HepG2 (cell line): ENCODE measurements around the gene BICRA. TPM values are rescaled to one million over a fixed set of nuclear protein-coding genes. Genes with fewer than 3 reads are reported as not detected.

Experiments used
- ATRX ChIP-seq: sonication (generic); formaldehyde crosslinking; IDR thresholded peaks from 2 replicates; pipeline ENCODE4 v1.4.0; 2020; ENCODE audit warnings: missing genetic modification reagents, borderline replicate concordance
- CREB1 ChIP-seq, 2 experiments: fragments of 450-650 bp in 1 of 2; IDR thresholded peaks; 2 replicates each; pipeline ENCODE4 v1.6.1; 2016 to 2017; ENCODE audit warnings: control low read depth in 1 of 2, mild to moderate bottlenecking in 1 of 2, missing compliant biosample characterization in 1 of 2, missing genetic modification characterization in 1 of 2
- FOSL2 ChIP-seq: sonication (generic); formaldehyde crosslinking; IDR thresholded peaks from 2 replicates; pipeline ENCODE4 v1.4.0; 2020; ENCODE audit warnings: missing genetic modification reagents
- MYC ChIP-seq: sonication (generic); formaldehyde crosslinking; IDR thresholded peaks from 2 replicates; pipeline ENCODE4 v1.9.0; 2021; ENCODE audit warnings: missing genetic modification reagents, borderline replicate concordance
- SNAPC2 ChIP-seq: sonication (generic); formaldehyde crosslinking; IDR thresholded peaks from 2 replicates; pipeline ENCODE4 v1.8.1; 2022; ENCODE audit warnings: mild to moderate bottlenecking, missing genetic modification reagents
- SRSF9 ChIP-seq: fragments of 200-400 bp; formaldehyde crosslinking; IDR thresholded peaks from 2 replicates; pipeline ENCODE4 v1.6.1; 2018; ENCODE audit warnings: borderline replicate concordance, mild to moderate bottlenecking, low read depth, low read length; ENCODE audit not compliant: insufficient read depth, poor library complexity, severe bottlenecking
- TEAD3 ChIP-seq: optimal IDR thresholded peaks from 2 replicates; pipeline ENCODE3; 2016; ENCODE audit warnings: borderline replicate concordance
- ZBTB21 ChIP-seq: sonication (generic); formaldehyde crosslinking; IDR thresholded peaks from 2 replicates; pipeline ENCODE4 v1.4.0; 2020; ENCODE audit warnings: missing genetic modification reagents
- ZKSCAN5 ChIP-seq: sonication (generic); formaldehyde crosslinking; IDR thresholded peaks from 2 replicates; pipeline ENCODE4 v1.5.1; 2020; ENCODE audit warnings: mild to moderate bottlenecking, missing genetic modification reagents
- ZNF383 ChIP-seq: sonication (generic); formaldehyde crosslinking; IDR thresholded peaks from 2 replicates; pipeline ENCODE4 v1.4.0; 2020; ENCODE audit warnings: missing genetic modification reagents, mild to moderate bottlenecking, borderline replicate concordance
- polyA plus RNA-seq, 8 experiments: library from polyadenylated mRNA; depleted of rRNA in 3 of 8; stranded (reverse) in 7 of 8; unstranded in 1 of 8; fragments of >200 nt; fragmentation: Illumina TruSeq in 4 of 8; extraction: Trizol in 4 of 8; gene quantifications; 2 replicates each; pipeline versions ENCODE4 v1.2.1 to v1.2.3, GENCODE V29; 2011 to 2016; ENCODE audit warnings: low read depth in 4 of 8, missing spikeins in 1 of 8, mixed read lengths in 1 of 8; ENCODE audit not compliant: insufficient read depth in 1 of 8
- total RNA-seq, 5 experiments: library from RNA; depleted of rRNA; stranded (reverse); fragments of >200 nt; fragmentation: Illumina TruSeq; extraction: Trizol; gene quantifications; 2 replicates each; pipeline ENCODE4 v1.2.3, GENCODE V29; 2016; ENCODE audit warnings: low read depth in 1 of 5
- TF ChIP-seq, protein P1 (sequence below): sonication (generic); formaldehyde crosslinking; IDR thresholded peaks from 2 replicates; pipeline ENCODE4 v1.5.0; 2020; ENCODE audit warnings: mild to moderate bottlenecking, missing genetic modification reagents
- TF ChIP-seq, protein P2 (sequence below): sonication (generic); formaldehyde crosslinking; IDR thresholded peaks from 2 replicates; pipeline ENCODE4 v1.8.0; 2022; ENCODE audit warnings: missing genetic modification reagents, low read depth, mild to moderate bottlenecking, borderline replicate concordance
- TF ChIP-seq, protein P3 (sequence below): sonication (generic); formaldehyde crosslinking; IDR thresholded peaks from 2 replicates; pipeline ENCODE4 v1.5.0; 2020; ENCODE audit warnings: mild to moderate bottlenecking, missing genetic modification reagents
- TF ChIP-seq, protein P4 (sequence below): IDR thresholded peaks from 2 replicates; pipeline ENCODE4 v1.6.1; 2018; ENCODE audit warnings: missing genetic modification reagents
- TF ChIP-seq, protein P5 (sequence below): sonication (generic); formaldehyde crosslinking; IDR thresholded peaks from 2 replicates; pipeline ENCODE4 v1.8.1; 2023; ENCODE audit warnings: mild to moderate bottlenecking, moderate library complexity, missing genetic modification reagents
- TF ChIP-seq, protein P6 (sequence below): sonication (generic); formaldehyde crosslinking; IDR thresholded peaks from 2 replicates; pipeline ENCODE4 v1.4.0; 2020; ENCODE audit warnings: low read depth, mild to moderate bottlenecking, missing genetic modification reagents
- TF ChIP-seq, protein P7 (sequence below): sonication (generic); formaldehyde crosslinking; IDR thresholded peaks from 2 replicates; pipeline ENCODE4 v1.4.0; 2020; ENCODE audit warnings: mild to moderate bottlenecking, missing genetic modification reagents

The BICRA gene
- total and polyA plus RNA-seq, 2 of the 13 experiments (the other 11 are each of a cell fraction or from before 2014, with no cell fraction given) = 0.55 to 0.71 TPM

DNA sequence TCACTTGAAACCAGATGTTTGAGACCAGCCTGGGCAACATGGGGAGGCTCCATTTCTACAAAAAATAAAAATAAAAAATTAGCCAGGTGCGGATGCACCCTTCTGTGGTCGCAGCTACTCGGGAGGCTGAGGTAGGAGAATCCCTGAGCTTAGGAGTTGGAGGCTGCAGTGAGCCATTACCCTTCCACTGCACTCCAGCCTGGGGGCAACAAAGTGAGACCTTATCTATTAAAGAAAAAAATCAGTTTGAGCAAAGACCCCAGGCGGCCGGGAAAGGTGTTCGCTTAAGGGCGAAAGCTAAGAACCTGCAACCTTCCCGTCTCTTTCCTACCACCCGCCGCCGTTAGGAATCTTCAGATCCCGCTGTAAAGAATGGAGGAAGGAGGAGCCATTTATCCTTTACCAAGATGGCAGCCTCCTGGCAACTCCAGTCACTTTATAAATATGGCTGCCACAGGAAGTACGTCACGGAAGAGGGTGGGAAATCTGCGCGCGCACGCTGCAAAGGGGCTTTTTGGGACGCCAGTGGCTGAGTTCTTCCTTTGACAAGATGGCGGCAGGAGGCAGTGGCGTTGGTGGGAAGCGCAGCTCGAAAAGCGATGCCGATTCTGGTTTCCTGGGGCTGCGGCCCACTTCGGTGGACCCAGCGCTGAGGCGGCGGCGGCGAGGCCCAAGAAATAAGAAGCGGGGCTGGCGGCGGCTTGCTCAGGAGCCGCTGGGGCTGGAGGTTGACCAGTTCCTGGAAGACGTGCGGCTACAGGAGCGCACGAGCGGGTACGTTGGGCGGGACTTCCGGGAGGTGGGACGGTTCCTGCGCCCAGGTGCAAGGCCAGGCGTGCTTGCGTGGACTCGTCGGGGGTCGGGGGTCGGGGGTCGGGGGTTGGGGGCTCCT lies 136.3 kb downstream of the BICRA start, which contains the start of gene NOP53 (continued):
- TF ChIP-seq, protein P1, sequence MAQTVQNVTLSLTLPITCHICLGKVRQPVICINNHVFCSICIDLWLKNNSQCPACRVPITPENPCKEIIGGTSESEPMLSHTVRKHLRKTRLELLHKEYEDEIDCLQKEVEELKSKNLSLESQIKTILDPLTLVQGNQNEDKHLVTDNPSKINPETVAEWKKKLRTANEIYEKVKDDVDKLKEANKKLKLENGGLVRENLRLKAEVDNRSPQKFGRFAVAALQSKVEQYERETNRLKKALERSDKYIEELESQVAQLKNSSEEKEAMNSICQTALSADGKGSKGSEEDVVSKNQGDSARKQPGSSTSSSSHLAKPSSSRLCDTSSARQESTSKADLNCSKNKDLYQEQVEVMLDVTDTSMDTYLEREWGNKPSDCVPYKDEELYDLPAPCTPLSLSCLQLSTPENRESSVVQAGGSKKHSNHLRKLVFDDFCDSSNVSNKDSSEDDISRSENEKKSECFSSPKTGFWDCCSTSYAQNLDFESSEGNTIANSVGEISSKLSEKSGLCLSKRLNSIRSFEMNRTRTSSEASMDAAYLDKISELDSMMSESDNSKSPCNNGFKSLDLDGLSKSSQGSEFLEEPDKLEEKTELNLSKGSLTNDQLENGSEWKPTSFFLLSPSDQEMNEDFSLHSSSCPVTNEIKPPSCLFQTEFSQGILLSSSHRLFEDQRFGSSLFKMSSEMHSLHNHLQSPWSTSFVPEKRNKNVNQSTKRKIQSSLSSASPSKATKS = no peak
- no peak for TF ChIP-seq TEAD3 (CRISPR knock-in tag)
- TF ChIP-seq ZNF383 (CRISPR knock-in tag) = no peak
- TF ChIP-seq, protein P2, sequence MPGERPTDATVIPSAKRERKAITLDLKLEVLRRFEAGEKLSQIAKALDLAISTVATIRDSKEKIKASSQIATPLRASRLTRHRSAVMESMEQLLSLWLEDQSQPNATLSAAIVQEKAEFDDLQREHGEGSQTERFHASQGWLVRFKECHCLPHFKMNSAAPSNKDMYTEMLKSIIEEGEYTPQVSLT (CRISPR knock-in tag) = no peak
- peak; percentile 82 for TF ChIP-seq ZBTB21 (CRISPR knock-in tag)
- TF ChIP-seq ZKSCAN5 (CRISPR knock-in tag) = no peak
- TF ChIP-seq, protein P3, sequence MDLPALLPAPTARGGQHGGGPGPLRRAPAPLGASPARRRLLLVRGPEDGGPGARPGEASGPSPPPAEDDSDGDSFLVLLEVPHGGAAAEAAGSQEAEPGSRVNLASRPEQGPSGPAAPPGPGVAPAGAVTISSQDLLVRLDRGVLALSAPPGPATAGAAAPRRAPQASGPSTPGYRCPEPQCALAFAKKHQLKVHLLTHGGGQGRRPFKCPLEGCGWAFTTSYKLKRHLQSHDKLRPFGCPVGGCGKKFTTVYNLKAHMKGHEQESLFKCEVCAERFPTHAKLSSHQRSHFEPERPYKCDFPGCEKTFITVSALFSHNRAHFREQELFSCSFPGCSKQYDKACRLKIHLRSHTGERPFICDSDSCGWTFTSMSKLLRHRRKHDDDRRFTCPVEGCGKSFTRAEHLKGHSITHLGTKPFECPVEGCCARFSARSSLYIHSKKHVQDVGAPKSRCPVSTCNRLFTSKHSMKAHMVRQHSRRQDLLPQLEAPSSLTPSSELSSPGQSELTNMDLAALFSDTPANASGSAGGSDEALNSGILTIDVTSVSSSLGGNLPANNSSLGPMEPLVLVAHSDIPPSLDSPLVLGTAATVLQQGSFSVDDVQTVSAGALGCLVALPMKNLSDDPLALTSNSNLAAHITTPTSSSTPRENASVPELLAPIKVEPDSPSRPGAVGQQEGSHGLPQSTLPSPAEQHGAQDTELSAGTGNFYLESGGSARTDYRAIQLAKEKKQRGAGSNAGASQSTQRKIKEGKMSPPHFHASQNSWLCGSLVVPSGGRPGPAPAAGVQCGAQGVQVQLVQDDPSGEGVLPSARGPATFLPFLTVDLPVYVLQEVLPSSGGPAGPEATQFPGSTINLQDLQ (CRISPR knock-in tag) = no peak
- TF ChIP-seq FOSL2 (CRISPR knock-in tag) = peak; percentile 56; the same call in 1 of the 2 replicates
- TF ChIP-seq CREB1 (IDR thresholded peaks at IDR 0.05) = peak; percentile 93
- peak; percentile 99 for TF ChIP-seq CREB1 (CRISPR knock-in tag; IDR thresholded peaks at IDR 0.05)
- TF ChIP-seq, protein P4, sequence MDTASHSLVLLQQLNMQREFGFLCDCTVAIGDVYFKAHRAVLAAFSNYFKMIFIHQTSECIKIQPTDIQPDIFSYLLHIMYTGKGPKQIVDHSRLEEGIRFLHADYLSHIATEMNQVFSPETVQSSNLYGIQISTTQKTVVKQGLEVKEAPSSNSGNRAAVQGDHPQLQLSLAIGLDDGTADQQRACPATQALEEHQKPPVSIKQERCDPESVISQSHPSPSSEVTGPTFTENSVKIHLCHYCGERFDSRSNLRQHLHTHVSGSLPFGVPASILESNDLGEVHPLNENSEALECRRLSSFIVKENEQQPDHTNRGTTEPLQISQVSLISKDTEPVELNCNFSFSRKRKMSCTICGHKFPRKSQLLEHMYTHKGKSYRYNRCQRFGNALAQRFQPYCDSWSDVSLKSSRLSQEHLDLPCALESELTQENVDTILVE (CRISPR knock-in tag) = peak; percentile 86; the same call in 1 of the 2 replicates
- TF ChIP-seq SNAPC2 (CRISPR knock-in tag) = no peak
- no peak for TF ChIP-seq ATRX (CRISPR knock-in tag)
- TF ChIP-seq, protein P5, sequence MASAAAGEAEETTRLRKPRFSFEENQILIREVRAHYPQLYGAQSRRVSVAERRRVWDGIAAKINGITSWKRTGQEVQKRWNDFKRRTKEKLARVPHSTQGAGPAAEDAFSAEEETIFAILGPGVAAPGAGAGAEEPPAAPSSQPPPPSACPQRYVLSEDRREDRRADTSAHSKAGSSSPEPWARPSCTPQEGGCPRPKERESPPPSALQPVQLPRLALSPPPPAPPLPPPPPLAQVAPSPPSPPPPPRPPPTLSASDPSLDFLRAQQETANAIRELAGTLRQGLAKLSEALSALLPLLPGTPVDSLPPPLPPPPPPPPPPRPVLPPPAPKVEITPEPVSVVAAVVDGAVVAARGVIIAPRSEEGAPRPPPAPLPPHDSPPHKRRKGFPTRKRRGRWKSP = no peak; the same call in 1 of the 2 replicates
- TF ChIP-seq SRSF9 = no peak
- TF ChIP-seq, protein P6, sequence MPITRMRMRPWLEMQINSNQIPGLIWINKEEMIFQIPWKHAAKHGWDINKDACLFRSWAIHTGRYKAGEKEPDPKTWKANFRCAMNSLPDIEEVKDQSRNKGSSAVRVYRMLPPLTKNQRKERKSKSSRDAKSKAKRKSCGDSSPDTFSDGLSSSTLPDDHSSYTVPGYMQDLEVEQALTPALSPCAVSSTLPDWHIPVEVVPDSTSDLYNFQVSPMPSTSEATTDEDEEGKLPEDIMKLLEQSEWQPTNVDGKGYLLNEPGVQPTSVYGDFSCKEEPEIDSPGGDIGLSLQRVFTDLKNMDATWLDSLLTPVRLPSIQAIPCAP (CRISPR knock-in tag) = no peak
- TF ChIP-seq, protein P7, sequence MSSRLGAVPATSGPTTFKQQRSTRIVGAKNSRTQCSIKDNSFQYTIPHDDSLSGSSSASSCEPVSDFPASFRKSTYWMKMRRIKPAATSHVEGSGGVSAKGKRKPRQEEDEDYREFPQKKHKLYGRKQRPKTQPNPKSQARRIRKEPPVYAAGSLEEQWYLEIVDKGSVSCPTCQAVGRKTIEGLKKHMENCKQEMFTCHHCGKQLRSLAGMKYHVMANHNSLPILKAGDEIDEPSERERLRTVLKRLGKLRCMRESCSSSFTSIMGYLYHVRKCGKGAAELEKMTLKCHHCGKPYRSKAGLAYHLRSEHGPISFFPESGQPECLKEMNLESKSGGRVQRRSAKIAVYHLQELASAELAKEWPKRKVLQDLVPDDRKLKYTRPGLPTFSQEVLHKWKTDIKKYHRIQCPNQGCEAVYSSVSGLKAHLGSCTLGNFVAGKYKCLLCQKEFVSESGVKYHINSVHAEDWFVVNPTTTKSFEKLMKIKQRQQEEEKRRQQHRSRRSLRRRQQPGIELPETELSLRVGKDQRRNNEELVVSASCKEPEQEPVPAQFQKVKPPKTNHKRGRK = no peak
- TF ChIP-seq MYC = peak; percentile 83
